Stimulated activated CD4-positive, alpha-beta T cell treated with anti-CD3 and anti-CD28 coated beads, Interleukin-15, amount 100 ng/mL, for 48 hours (primary cell): Measurements from ENCODE around the gene MEX3A.

ENCODE experiments used
- DNase-seq, 2 donors: peaks; one replicate each; pipeline ENCODE4 v3.0.0-alpha.2; 2020; ENCODE audit warnings: low read depth in 2 of 2

Gene MEX3A

DNA sequence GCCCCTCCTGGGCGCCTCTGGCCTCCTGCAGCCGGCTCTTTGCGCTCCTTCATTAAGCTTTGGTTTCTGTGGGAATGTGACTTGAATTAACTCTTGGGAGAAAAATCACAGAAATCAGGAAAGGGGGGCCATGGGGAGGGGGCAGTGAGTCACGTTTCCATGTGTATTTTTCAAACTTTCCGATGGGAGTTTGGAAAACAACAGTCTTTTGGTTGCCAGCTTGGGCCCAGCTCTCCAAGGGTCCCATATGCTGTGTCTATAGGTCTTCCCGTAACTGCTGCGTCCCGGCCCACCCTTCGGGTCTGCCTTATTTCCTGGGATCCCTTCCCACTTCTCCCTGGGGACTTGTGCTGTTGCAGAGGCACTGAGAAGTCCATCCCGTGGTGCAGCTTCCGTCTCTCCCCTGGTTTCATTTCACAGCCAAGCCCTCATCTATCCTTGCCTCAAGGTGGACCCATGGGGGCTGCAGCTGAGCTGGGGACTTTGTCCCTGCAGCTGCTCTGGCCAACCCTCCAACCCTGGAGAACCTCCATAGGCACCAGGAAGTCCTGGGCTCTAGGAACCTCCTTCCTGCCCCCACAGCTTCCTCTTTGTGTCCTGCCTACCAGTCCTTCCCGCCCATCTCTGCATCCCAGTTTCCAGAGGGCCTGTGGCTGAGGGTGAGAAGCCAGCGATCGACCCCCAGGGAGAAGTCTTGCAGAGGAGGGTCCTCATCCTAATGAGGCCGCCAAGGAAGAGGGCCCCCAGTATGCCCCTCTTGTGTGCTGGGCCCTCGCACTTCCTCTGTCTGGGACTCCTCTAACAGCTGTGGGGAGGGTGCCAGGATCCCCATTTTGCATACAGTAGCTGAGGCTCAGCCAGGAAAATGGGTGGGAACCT, 20.6 kb upstream of the MEX3A start:
- DNase-seq: no peak

DNA sequence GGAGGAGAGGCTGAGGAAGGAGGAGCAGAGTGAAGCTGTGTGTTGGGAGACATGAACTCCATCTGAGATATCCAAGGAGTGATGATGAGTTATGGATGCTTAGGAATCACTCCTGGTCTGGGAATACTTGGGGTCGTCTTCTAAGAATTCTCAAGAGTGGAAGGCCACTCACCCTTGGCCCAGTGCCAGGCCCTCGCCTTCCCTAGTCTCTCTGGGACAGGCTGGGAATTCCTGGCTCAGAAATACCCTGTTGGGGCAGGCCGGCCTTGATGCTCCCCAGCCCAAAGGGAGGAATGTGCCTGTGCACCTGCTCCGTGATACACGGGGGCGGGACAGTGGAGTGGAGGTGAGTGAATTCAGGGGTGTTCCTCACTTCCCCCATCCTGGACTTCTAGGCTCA, 19.6 kb upstream of the MEX3A start:
- DNase-seq: no peak

DNA sequence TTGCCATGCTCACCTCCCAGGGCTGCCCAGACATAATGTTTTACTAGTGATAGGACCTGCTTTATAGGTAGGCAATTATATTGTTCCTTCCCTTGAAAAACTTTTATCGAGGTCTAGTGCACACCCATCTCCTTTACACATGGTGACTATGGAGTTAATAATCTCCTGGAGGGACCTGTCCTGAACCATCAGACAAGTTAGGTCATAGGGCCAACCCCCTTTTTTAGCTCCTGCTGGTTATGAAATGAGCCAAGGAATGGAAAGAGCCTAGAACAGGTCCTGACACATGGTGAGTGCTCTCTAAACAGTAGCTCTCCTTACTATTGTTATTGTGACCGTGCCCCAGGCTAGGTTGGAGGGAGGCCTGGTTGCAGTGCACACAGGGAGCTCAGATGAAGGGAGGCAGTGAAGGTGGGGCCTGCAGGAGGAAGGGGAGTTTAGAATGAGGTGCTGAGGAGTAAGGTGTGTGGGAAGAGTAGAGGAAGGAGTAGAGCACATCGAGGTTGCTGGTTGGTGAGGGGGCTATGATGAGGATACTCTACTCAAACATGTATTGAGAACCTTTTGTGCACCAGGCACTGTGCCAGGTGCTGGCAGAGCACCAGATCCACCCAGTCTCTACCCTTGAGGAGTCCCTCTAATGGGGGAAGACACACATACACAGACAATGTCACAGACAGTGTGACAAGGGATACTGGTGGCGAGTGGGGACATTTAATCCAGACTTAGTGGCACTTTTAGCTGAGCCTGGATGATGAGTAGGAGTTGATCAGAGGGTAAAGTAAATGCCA, 18.1 kb upstream of the MEX3A start:
- DNase-seq: no peak

DNA sequence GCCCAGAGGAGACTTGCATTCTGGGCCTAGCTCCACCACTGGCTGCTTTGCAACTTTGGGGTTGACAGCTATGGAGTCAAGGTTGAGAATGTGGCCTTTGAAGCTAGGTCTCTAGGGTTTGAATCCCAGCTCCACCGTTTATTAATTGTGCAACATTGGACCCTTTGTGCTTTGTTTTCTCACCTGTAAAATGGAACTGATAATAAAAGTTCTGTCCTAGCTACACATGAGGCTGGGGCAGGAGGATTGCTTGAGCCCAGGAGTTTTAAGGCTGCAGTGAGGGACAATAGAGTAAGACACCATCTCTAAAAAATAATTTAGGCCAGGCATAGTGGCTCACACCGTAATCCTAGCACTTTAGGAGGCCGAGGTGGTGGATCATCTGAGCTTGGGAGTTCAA, 17.0 kb upstream of the MEX3A start:
- no peak for DNase-seq

DNA sequence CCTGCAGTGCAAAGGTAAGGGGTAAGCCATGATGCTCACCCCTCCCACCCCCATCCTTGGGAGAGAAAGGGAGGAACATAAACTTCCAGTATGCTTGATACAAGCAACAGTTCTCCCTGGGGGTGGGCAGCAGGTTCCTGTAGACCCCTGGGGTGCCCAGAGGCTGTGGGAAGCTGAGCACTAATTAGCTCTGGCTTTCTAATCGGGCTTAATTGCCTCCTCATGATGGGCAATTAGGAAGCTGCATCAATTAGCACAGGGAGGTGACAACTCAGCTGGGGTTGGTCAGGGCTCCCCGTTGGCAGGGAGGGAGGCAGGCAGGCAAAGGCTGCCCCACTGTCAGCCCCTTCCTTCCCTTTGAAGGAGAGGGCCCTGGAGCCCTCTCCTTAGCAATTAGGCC, 16.5 kb upstream of the MEX3A start:
- DNase-seq: no peak

DNA sequence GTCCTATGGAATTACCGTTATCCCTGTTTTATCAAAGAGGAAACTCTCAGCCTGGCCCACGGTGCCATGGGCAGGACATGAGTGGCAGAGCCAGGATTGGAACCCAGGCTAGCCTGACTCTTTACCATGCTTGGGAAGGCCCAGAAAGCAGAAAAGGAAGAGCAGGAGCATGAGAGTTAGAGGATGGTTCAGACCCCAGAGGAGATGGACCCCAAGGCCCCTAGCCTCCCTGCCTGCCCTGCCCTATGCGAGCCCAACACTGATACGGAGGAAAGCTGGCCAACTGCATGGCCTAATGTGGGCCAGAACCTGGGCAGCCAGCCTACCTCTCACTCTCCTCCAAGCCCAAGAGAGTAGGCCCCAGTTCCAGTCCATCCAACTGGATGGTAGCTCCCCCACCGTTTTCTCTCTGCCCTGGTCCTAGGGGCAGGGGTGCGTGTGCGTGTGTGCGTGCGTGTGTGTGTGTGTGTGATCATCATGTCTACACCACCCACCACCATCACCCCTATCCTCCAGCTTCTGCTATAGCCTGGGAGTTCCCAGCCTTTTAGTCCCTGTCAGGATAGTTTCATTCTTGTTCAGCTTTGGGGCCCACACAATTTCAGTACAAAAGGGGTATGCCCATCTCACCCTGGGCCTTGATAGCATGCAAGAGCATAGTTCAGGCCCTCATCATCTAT, 15.4 kb upstream of the MEX3A start:
- DNase-seq: peak; percentile 40 to 49

DNA sequence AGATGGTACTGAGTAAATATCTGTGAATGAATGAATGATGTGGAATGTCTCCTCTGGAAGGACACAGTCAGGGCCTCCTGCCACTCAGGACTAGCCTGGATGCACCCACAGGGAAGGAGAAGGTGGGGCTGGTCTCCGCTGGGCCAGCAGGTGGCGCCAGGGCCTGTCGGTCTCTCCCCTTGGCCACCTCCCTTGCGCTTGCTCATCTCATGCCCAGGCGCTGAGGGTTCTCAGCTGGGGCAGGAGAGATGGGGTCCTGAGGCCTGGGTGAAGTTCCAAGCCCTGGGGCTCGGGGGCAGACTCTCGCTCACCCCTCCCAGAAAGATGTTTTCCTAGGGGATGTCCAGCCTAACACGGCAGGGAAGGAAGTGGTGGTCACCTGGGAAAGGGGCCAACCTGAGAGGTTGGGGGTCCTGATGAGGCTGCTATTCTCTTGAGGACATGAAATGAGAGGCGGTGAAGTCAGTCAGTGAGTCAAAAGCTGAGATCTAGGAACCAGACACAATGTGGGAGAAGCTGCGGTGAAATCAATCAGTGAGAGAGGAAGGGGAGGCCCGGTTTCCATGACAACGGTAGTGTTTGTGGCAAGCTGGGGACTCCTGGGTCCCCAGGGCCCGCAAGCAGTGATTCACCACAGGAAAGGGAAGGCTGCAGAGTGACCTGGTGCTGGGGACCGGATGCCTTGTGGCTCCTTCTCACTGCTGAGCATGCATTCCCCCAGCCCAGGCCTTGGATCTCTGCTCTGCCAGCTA, 14.6 kb upstream of the MEX3A start:
- peak; percentile 90 to 93 for DNase-seq

DNA sequence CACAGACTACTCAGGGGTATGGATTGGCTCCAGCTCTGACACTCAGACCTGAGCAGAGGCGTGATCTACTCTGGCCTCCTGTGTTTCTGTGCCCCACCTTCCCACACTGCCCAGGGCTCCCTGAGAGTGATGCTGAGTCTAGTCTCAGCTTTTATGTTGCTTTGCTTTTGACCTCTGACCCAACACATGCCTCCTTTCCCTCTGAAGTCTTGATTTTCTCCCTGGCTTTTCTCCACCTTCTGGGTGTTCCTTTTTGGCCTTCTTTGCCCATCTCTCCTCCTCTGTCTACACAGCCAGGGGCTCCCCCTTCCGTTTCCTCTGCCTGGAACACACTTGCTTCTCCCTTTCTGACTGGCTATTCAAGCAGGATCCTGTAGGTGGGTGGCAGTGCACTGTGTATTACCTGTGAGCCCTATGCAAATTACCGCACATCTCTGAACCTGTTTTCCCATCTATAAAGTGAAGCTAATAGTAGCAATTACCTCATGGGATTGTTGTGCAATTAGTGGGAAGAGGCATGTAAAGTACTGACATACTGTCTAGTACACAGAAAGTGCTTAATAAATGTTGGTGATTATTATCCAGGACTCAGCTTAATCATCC, 13.7 kb upstream of the MEX3A start:
- DNase-seq: no peak

DNA sequence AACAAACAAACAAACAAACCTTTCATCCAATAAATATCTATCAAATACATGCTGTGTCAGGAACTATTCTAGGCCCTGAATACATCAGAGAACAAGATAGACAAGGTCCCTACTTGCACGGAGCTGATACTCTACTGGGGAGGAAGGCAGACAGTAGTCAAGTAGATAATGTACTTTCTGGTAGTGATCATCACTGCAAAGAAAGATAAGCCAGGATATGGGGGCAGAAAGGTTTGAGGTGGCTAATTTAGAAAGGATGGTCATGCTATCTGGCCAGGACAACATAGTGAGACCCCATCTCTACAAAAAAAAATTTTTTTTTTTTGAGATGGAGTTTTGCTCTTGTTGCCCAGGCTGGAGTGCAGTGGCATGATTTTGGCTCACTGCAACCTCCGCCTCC, 9.3 kb upstream of the MEX3A start:
- no peak for DNase-seq

DNA sequence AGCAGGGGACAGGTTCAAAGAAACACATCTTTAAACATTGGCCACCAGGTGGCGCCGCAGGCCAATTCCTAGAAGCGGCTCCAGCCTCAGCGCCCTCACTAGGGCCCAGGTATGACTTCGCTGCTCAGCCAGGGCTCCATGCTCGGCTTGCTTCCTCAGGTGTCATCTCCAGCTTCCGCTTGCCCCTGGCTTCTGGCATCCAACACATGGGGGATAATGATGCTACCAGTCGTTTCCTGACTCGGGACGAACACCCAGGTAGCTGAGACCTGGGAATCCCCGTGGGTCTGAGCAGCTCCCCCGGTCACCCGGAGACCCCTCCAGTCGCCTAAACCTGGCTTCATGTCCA, 8.5 kb upstream of the MEX3A start:
- peak; percentile 82 to 86 for DNase-seq

DNA sequence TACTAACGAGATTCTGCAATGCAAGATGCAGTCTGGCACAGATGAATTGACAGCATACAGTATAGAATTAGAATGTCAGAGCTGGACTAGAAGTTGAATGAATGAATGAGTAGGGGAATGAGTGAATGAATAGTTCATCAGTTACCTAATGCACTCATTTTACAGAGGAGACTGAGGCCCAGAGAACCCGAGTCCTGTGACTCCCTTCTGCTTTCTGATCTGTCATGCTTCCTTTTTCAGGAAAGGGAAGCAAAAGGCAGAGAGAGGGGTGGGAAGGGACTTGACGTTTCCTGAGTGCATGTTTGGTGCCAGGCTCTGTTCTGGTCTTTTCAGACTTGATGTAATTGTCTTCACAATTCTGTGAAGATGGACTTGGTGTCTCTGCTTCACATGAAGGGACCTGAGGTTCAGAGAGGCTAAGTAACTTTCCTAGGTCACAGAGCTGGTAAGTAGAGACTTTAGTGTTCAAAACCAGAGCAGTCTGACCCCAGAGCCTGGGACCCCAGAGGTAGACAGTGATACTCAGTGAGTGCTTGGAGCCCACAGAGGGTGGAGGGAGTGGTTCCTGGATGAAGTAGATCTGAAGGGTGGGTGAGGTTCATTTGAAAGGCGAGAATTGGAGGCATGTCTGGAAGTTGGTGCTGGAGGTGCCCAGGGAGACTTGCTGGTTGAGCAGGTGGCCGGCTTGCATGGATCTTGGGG, 8.0 kb upstream of the MEX3A start:
- DNase-seq: no peak

DNA sequence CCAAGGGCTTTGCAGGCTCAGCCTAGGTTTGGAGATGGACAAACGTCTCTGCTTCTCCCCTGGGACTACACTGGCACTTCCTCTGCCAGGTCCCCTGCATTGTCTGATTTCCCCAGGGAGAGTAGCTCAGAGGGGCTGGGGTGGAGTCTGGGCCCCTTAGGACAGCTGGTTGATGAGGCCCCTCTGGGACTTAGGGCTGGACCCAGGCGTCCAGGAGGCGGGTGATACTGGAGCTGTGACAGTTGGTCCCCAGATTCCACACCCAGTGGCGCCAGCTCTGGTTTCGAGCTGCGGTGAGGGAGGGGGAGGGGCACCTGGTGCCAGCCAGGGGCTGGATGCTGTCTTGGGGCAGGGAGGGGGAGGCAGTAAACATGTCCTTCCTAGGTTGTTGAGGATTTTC, 7.4 kb upstream of the MEX3A start:
- DNase-seq: no peak

DNA sequence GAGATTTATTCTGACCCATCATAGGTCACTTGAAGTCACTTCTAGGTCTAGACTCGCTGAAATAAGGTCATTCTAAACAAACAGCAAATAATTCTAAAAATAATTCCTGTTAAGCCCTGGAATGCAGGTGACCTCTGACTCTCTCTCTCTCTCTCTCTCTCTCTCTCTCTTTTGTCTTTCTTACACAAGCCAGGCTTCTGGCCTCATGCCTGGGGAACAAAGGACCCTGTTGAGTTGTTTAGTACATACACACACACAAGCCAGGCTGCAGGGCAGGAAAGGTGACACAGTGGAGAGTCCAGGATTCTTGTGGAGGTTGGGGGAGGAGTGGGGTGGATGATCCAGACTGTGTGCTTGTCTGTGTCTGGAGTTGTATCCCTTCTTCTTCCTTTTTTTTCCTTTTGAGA, 4.0 kb upstream of the MEX3A start:
- no peak for DNase-seq

DNA sequence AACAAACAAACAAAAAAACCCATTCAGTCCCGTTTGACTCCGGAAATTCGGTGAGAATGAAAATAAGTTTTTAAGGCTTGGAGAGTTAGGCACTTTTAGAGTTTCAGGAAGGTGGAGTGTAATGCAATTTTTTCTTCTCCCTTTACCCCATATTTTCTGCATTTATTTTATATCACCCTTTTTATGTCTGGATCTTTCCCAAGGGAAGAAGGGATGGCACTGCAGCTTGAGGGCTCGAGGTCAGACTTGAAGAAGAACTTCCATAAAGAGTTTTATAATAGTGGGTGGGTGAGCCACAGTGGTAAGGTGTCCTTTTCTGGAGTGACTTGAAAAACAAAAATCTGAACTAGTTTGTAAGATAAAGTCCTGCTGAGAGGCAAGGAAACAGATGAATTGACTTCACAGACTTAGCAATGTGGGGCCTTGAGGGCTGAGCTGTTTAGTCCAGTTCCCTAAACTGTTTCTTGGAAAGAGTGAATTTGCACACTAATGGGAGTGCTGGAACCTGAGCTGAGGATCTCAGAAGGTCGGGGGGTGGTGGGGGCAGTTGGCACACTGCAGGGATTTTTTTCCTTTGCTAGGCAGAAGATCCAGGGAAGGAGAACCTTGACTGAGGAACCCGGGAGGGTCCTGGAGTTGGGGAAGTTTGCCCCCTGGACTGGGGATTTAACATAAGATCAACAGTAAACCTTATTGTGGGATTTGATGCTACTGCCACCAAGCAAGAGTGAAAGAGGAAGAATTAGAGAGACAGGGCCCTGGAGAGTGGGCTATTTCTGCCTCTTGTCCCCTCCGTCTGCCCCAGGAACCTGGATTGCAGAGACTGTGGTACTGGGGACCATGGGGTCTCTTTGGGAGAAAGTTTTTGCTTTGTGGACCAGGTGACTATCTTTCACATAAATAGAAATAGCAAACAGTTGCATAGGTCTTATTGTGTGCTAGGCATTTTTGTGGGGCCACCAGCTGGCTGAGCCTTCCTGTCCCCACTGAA, 1.8 kb upstream of the MEX3A start:
- DNase-seq: no peak

DNA sequence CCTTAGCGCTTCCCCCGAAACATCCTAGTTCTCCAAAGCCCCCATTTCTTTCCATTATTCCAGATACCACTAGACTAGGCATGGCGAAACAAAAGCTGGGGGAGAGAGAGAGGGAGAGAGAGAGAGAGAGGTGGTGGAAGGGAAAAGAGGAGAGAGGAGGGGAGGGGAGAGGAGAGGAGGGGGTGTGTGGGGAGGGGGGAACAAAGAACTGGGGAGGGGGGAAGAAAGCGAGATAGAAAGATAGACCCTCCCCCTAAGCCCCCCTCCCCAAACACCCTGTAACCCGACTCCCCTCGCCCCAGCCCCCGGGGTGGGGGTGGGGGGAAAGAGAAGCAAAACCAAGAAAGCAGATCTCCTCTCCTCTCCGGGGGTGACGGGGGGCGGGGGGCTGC, 352 bp downstream of the MEX3A start:
- DNase-seq: no peak

DNA sequence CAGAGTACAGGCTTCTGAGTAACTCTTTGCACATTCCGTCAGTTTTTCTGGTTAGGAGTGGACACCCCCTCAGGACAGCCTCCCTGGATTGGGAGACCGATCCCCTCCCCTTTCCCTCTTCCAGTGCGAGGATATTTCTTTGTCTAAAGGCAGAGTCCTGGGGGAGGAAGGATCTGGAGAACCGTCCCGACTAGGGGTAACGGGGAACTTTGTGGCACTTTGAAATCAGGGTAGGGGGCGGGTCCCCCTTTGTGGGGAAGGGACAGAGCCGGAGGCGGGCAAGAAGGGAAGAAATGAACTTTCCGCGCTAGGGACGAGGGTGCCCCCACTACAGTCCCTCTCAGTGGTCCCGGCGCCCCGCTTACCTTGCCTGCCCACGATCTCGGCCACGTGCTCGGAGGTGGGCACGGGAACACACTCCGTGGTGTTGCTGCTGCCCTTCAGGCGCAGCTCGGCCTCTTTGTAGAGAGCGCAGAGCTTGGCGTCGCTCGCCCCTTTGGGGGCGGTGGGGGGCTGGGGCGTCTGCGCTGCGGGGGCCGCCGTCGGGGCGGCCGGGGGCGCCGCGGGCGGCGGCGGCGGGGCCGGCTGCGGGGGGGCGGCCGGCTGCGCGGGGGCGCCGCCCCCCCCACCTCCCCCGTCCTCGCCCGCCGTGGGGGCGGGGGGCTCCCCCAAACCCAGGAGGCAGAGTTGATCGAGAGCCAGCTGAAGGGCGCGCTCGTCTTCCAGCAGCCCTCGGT, 917 bp downstream of the MEX3A start:
- no peak for DNase-seq

DNA sequence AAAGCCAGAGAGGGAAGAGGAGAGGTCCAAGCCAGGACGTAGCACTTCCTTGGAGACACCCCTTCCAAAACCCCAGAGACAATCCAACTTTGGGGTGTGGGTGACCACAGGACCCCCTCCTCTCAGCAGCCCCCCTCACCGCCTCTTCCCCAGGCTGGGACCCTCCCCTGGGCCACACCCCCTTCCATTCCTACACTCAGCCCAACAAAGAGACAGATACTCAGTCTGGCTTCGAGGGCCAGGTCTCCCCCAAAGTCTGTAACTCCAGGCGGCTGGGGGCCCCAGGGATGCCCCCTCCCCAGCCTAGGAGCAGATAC, 1.4 kb downstream of the MEX3A start:
- no peak for DNase-seq

DNA sequence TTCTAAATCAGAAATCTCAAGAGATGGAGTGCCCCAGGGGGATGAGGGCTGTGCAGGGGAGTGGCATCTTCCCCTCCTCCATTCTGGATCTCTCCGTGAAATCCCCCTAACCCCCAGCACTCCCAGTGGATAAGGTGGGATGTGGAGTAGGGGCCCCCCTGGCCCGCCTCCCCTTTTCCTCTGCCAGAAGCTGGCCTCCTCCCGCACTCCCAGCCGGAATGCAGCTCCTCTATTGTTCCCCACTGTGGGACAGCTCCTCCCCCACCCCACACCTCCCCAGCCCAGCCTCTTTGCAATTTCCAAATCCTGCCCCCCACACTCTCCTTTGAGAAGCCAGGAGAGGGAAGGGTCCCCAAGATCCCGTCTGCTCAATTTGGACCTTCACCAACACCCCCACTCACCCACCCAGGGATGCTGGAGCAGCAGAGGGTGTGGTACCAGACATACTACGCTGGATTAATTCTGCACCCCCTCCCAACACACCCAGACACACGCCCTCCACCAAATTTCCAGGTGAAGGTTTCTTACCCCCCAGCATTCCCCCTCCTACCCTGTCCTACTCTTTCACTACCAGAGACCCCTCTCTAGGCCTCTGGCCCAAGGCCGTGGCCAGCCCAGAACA, 1.9 kb downstream of the MEX3A start:
- no peak for DNase-seq

DNA sequence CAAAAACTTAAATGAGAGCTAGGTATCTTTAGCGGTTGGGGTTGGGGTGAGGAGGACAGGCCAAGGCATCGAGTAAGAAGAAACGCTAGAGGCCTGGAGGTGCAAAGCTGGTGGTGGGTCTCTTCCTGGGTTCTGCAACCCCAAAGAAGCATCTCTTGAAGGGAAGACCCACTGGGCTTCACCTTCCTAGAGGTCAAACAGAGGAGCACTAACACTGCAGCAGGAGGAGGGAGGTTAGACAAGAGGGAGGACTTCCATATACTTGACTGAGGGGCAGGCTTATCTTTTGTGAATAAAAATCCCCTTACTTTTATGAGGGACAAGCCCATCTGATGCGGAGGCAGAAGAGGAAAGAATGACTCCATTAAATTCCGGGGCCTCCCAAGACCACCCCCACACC, 2.5 kb downstream of the MEX3A start:
- DNase-seq: no peak
